Raji (cell line): ENCODE data around the gene UTS2R.

Source experiments
- POLR2A ChIP-seq: IDR thresholded peaks from 2 replicates; pipeline ENCODE4 v1.6.1; 2011; ENCODE audit warnings: low read depth, low read length, control low read depth; ENCODE audit not compliant: insufficient read depth

The UTS2R gene

GRCh38 chr17:82377924-82378740 lies 6.6 kb downstream of the UTS2R start:
- no peak for TF ChIP-seq POLR2A

GRCh38 chr17:82378741-82379021 lies 7.1 kb downstream of the UTS2R start:
- no peak for TF ChIP-seq POLR2A

GRCh38 chr17:82380860-82381702 lies 9.5 kb downstream of the UTS2R start:
- TF ChIP-seq POLR2A = no peak

GRCh38 chr17:82382933-82383255 lies 11.3 kb downstream of the UTS2R start:
- no peak for TF ChIP-seq POLR2A

GRCh38 chr17:82383411-82383810 lies 11.8 kb downstream of the UTS2R start:
- no peak for TF ChIP-seq POLR2A

- no peak for TF ChIP-seq POLR2A
These were observed 12.6 kb downstream of the UTS2R start for GRCh38 chr17:82384051-82384729.

GRCh38 chr17:82384730-82385481 lies 13.3 kb downstream of the UTS2R start:
- no peak for TF ChIP-seq POLR2A

- TF ChIP-seq POLR2A = no peak
These were observed 14.1 kb downstream of the UTS2R start for GRCh38 chr17:82385559-82386254.

- TF ChIP-seq POLR2A = no peak
These were observed 14.8 kb downstream of the UTS2R start for GRCh38 chr17:82386255-82386831.

- TF ChIP-seq POLR2A = no peak
These were observed 15.5 kb downstream of the UTS2R start for GRCh38 chr17:82386881-82387704.

- no peak for TF ChIP-seq POLR2A
These were observed 16.1 kb downstream of the UTS2R start for GRCh38 chr17:82387705-82388106.

- TF ChIP-seq POLR2A = no peak
These were observed 16.8 kb downstream of the UTS2R start for GRCh38 chr17:82388223-82388921.

- TF ChIP-seq POLR2A = no peak
These were observed 17.3 kb downstream of the UTS2R start for GRCh38 chr17:82388922-82389283.

GRCh38 chr17:82389379-82389778 lies 17.8 kb downstream of the UTS2R start:
- TF ChIP-seq POLR2A = no peak
